NCI-H2107 (cell line): ENCODE measurements around the gene ZNF556.
"Not testable (repeated sequence)": the region's sequence is repeated elsewhere in the genome, so short reads cannot be mapped to it uniquely, and the experiment has no call there.

Experiments used
- DNase-seq: peaks from one replicate; lab custom pipeline; 2025; lab: John Stamatoyannopoulos, UW

Gene ZNF556

GRCh38 chr19:2853015-2853606 is 14.0 kb upstream of the ZNF556 start:
- no peak for DNase-seq

- no peak for DNase-seq
Measured at GRCh38 chr19:2854849-2855248, 12.3 kb upstream of the ZNF556 start.

GRCh38 chr19:2856457-2857050 is 10.6 kb upstream of the ZNF556 start:
- no peak for DNase-seq

- no peak for DNase-seq
Measured at GRCh38 chr19:2858864-2859263, 8.3 kb upstream of the ZNF556 start.

GRCh38 chr19:2863816-2864215 is 3.3 kb upstream of the ZNF556 start:
- DNase-seq: no peak

GRCh38 chr19:2865334-2866100 is 1.6 kb upstream of the ZNF556 start:
- DNase-seq: no peak

GRCh38 chr19:2866495-2867024 is 575 bp upstream of the ZNF556 start:
- no peak for DNase-seq

GRCh38 chr19:2869618-2870017 is 2.5 kb downstream of the ZNF556 start:
- no peak for DNase-seq

GRCh38 chr19:2872175-2872574 is 5.0 kb downstream of the ZNF556 start:
- DNase-seq: not testable (repeated sequence)

GRCh38 chr19:2877398-2878331 is 10.5 kb downstream of the ZNF556 start:
- no peak for DNase-seq

GRCh38 chr19:2883686-2884439 is 16.7 kb downstream of the ZNF556 start:
- no peak for DNase-seq

- no peak for DNase-seq
Measured at GRCh38 chr19:2885736-2886135, 18.6 kb downstream of the ZNF556 start.

- no peak for DNase-seq
Measured at GRCh38 chr19:2887391-2887914, 20.3 kb downstream of the ZNF556 start.

GRCh38 chr19:2888731-2889224 is 21.6 kb downstream of the ZNF556 start:
- DNase-seq: no peak

GRCh38 chr19:2890531-2890930 is 23.4 kb downstream of the ZNF556 start:
- DNase-seq: not testable (repeated sequence)

- no peak for DNase-seq
Measured at GRCh38 chr19:2896694-2897093, 29.6 kb downstream of the ZNF556 start.

- DNase-seq: no peak
Measured at GRCh38 chr19:2900296-2901252, 33.4 kb downstream of the ZNF556 start, which contains the start of gene ZNF57. ZNF57 (plus strand) TSS chr19:2900928; CDS start chr19:2901046, 118 bp downstream.

- DNase-seq: no peak
Measured at GRCh38 chr19:2902590-2903218, 35.6 kb downstream of the ZNF556 start.

GRCh38 chr19:2903326-2903725 is 36.2 kb downstream of the ZNF556 start:
- not testable (repeated sequence) for DNase-seq
